Stomach smooth muscle (tissue), 2 donors: ENCODE data around the gene B3GNT8.
"Not testable (repeated sequence)": the region's sequence is repeated elsewhere in the genome, so short reads cannot be mapped to it uniquely, and the experiment has no call there.

Source experiments
- H3K27ac ChIP-seq: one replicate; pipeline ENCODE4 v1.7.0; 2013; ENCODE audit warnings: mild to moderate bottlenecking, low read length, inconsistent platforms
- H3K27me3 ChIP-seq, 2 donors: one replicate each; pipeline ENCODE4 v1.7.0; 2013; ENCODE audit warnings: low read length in 2 of 2; ENCODE audit not compliant: insufficient read depth in 2 of 2, control insufficient read depth in 1 of 2
- H3K36me3 ChIP-seq, 2 donors: one replicate each; pipeline ENCODE4 v1.7.0; 2013; ENCODE audit warnings: low read length in 2 of 2; ENCODE audit not compliant: control insufficient read depth in 2 of 2, insufficient read depth in 2 of 2
- H3K4me1 ChIP-seq: one replicate; pipeline ENCODE4 v1.7.0; 2013; ENCODE audit warnings: low read length; ENCODE audit not compliant: control insufficient read depth, insufficient read depth
- H3K4me3 ChIP-seq, 2 donors: one replicate each; pipeline ENCODE4 v1.7.0; 2013; ENCODE audit warnings: low read length in 2 of 2
- H3K9ac ChIP-seq, 2 donors: one replicate each; pipeline ENCODE4 v1.7.0; 2013; ENCODE audit warnings: low read length in 2 of 2, mild to moderate bottlenecking in 1 of 2
- H3K9me3 ChIP-seq, 2 donors: one replicate each; pipeline ENCODE4 v1.7.0; 2013; ENCODE audit warnings: low read length in 2 of 2; ENCODE audit not compliant: control insufficient read depth in 2 of 2
- donor health status: healthy.
- donor health status: Pancreatic carcinoma.

The B3GNT8 gene, protein sequence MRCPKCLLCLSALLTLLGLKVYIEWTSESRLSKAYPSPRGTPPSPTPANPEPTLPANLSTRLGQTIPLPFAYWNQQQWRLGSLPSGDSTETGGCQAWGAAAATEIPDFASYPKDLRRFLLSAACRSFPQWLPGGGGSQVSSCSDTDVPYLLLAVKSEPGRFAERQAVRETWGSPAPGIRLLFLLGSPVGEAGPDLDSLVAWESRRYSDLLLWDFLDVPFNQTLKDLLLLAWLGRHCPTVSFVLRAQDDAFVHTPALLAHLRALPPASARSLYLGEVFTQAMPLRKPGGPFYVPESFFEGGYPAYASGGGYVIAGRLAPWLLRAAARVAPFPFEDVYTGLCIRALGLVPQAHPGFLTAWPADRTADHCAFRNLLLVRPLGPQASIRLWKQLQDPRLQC

DNA sequence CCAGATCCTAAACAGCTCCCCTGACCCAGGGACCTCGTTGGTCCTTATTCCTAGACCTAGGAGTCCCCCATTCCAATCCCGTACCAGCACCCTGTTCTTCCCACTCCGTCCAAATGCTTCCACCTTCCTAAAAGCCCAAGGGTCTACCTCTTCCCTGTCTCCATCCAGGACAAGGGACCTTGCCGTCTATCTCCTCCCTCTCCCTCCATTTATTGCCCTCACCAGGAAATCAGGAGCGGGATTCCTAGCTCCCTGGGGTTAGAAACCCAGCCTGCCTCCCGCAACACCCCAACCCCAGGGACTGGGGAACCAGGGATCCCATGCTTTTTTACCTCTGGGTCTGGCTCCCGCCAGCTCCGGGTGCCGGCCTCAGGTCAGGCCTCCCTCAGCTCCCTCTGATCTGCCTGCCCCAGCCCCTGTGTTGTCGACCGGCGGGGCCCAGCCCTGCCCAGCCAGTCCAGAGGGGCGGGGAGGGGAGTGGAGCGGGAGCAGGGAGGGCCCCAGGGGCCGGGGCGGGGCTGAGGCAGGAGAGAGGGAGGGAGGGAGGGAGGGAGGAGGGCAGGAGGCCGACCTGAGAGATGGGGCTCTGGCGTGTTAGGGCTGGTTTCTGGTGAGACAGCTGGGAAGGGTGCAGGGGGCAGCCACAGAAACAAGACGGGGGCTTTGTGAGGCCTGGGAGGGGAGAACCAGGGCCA lies at the start of gene B3GNT8:
TSS of gene B3GNT8 (minus strand) at position 423 of the 695 bp plus-strand sequence. CDS start 596 bp downstream, outside the sequence.
- no peaks in the 10 kb centered on the region for H3K27me3 ChIP-seq
- peak within 1 kb of the TSS; percentile 88 for H3K9ac ChIP-seq
- no peaks in the 10 kb centered on the region for H3K9me3 ChIP-seq
- peaks cover 27% of the 10 kb centered on the region for H3K4me1 ChIP-seq
- peaks cover 22 to 25% of the 10 kb centered on the region in 2 donors for H3K36me3 ChIP-seq
- peak within 1 kb of the TSS; percentile 66 for H3K27ac ChIP-seq
- peak within 1 kb of the TSS; percentile 81 to 83 for H3K4me3 ChIP-seq

DNA sequence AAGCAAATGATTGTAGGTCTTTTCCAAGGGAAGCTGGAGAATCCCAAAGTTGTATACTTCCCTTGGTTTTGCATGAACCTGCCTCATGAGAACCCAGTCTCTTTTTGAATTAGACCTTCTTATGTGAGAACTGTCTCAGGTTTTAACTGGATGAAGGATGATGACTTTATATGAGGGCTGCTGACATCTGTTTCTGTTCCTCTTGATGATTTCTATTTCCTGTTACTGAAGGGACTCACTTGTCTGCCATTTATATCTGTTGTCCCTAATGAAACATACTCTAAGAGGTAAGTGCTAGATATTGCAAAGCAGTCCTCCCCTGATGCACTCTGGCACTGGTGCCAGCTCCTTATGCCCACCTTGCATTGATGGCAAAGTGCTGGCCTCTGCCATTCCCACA lies 49.4 kb upstream of the B3GNT8 start:
- H3K9me3 ChIP-seq, result no peaks in the 10 kb centered on the region
- H3K27me3 ChIP-seq, result peaks cover 2 to 8% of the 10 kb centered on the region in 2 donors
- H3K4me1 ChIP-seq, result no peaks in the 10 kb centered on the region
- H3K27ac ChIP-seq, result no peak overlapping the region
- H3K36me3 ChIP-seq, result no peaks in the 10 kb centered on the region
- H3K9ac ChIP-seq, result no peak overlapping the region
- H3K4me3 ChIP-seq, result no peak overlapping the region

DNA sequence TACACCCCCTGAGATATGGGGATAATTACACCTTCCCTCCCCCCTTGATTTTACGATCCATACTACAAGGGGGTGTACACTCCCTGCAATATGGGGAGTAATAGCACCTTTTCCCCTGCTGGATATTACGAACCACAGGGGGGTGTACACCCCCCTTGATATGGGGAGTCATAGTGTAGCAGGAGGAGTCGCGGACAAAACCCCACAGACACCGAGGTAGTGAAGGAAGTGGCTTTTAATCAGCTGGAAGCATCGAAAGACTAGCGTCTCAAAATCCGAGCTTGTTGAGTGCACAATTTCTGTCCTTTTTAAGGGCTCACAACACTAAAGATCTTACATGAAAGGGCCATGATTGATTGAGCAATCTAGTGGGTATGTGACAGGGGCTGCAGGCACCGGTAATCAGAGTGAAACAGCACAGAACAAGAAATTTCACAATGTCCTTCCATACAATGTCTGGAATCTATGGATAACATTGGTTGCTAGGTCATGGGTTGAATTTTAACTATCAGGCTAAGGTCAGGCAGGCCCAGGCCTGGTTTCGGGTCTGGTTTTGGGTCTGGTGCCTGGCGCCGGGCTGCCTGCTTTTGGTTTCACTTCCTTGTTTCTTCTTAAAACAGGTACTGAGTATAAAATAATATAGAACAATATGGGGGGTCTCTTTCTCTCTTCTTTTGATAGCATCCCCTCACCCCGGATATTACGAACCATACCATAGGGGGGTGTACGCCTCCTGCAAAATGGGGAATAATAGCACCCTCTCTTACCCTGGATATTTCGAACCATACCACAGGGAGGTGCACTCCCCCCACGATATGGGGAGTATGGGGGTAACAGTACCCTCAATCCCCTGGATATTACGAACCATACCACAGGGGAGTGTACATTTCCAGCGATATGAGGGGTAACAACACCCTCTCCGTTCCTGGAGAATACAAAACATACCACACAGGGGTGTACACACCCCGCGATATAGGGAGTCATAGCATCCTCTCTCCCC lies 36.4 kb upstream of the B3GNT8 start:
- H3K27me3 ChIP-seq, result peaks cover 5 to 23% of the 10 kb centered on the region in 2 donors

DNA sequence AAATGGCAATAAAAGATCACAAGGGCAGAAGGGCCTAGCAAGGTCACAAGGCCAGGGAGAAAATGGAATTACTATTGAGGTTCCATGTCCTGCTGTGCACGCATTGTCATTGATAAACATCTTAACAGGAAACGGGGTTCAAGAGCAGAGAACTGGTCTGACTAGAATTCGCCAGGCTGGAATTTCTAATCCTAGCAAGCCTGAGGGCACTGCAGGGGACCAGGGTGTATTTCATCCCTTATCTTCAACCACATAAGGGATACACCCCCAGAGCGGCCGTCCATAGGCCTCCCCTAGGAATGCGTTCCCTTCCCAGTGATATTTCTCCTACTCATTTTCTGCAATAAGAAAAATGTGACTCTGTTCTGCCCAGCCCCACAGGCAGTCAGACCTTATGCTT lies 35.3 kb upstream of the B3GNT8 start:
- Histone ChIP-seq H3K9me3 (no peaks in the 10 kb centered on the region), H3K27ac (no peak overlapping the region), H3K36me3 (no peaks in the 10 kb centered on the region), H3K9ac (no peak overlapping the region), H3K4me1 (no peaks in the 10 kb centered on the region), H3K27me3 (peaks cover 5 to 23% of the 10 kb centered on the region in 2 donors), H3K4me3 (no peak overlapping the region)

More for the DNA sequence above, 36.4 kb upstream of the B3GNT8 start:
- not testable (repeated sequence) for H3K27ac ChIP-seq, H3K9me3 ChIP-seq, H3K9ac ChIP-seq, H3K4me3 ChIP-seq, H3K4me1 ChIP-seq, H3K36me3 ChIP-seq

DNA sequence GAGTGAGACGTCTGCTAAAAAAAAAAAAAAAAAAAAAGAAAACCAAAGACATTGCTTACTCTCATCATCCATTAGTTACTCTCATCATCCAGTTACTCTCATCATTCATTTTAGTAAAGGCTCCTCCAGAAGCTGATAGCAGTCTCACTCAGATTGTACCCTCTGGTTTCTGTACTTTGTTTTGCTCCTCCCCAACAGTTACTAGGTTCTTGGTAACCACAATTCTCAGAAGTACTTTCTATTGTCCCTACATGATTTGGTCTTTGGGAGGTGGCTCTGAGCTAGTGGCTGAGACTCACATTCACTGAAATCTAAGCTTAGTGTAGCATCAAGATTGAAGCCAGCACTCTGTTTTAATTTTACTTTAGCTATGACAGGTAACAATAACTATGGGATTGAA lies 30.1 kb upstream of the B3GNT8 start:
- H3K36me3 ChIP-seq, result no peaks in the 10 kb centered on the region
- H3K27me3 ChIP-seq, result peaks cover 2 to 15% of the 10 kb centered on the region in 2 donors
- H3K4me1 ChIP-seq, result no peaks in the 10 kb centered on the region
- H3K4me3 ChIP-seq, result no peak overlapping the region
- no peak overlapping the region for H3K9ac ChIP-seq
- peaks cover 0 to 3% of the 10 kb centered on the region in 2 donors for H3K9me3 ChIP-seq
- H3K27ac ChIP-seq, result no peak overlapping the region

DNA sequence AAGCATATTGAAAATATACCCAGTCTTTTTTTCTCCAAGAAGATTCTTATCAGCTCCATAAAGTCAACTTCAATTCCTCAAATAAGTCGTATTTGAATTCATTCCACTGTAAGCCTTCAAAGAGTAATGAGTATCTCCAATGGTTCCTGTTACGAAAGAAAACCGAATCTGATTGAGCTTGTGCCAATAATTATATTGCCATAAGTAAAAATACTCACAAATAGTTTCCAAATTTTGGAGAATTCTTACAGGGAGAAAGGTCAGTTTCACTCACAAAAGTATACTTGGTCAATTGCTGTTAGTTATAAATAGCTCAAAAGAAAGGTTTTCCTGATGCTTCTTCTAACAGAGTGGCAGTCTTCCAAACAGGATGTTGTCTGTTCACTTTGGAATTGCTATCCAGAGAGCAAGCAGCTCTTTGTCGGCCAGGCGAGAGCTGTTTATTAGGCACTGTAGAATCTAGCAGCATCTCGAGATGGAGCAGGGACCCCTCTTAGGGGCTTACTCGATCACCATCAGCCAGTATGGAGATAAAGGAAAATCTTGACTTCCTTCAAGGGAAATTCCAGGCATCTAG lies 29.3 kb upstream of the B3GNT8 start:
- Histone ChIP-seq H3K27ac (no peak overlapping the region), H3K27me3 (peaks cover 2 to 12% of the 10 kb centered on the region in 2 donors), H3K9ac (no peak overlapping the region), H3K36me3 (no peaks in the 10 kb centered on the region), H3K4me1 (no peaks in the 10 kb centered on the region), H3K4me3 (no peak overlapping the region), H3K9me3 (peaks cover 0 to 3% of the 10 kb centered on the region in 2 donors)

DNA sequence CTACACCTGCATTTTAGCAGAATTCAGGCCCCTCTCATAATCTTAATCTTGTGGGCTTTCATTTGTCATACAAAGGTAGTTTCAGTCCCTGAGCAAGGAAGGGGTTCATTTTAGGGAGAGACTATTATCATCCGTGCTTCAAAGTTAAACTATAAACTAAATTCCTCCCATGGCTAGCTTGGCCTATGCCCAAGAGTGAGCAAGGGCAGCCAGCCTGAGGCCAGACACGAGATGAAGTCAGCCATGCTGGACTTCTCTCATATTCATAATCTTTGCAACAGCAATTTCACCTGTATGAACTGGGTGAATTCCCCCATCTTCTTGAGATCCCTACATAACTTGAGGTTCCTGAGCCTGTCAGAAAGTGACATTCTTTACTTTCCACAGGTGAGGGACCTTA lies 28.8 kb upstream of the B3GNT8 start:
- no peak overlapping the region for H3K4me3 ChIP-seq
- H3K27me3 ChIP-seq, result peaks cover 2 to 12% of the 10 kb centered on the region in 2 donors
- peaks cover 0 to 3% of the 10 kb centered on the region in 2 donors for H3K9me3 ChIP-seq
- H3K4me1 ChIP-seq, result no peaks in the 10 kb centered on the region
- H3K9ac ChIP-seq, result no peak overlapping the region
- no peaks in the 10 kb centered on the region for H3K36me3 ChIP-seq
- no peak overlapping the region for H3K27ac ChIP-seq

DNA sequence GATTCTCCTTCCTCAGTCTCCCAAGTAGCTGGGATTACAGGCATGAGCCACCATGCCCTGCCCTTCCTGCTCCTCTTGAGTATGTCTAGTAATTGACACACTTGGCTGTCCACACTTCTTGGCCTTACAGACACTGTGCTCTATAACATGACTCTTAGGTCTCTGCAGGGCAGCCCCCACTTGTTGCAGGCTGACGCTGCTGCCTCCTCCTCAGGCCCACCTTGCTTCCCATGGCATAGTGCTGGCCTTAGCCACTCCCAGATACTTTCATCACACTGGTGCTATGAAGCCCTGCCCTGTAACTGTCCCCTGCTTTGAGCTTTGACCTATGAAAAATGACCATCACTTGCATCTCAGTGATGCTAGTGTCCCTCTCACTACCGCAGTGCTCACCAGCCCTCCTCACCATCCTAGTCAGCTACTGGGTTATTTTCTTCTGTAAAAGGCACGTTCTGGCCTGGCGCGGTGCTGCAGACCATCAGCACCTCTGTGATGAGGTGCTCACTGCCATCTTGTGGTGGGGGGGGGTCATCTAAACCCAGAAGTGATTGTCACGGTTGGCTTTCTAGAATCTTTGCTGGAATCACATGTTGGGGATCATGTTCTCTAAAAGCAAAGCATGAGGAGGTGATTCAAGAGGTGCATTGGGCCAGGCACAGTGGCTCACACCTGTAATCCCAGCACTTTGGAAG lies 25.6 kb upstream of the B3GNT8 start:
- Histone ChIP-seq H3K4me3 (no peak overlapping the region), H3K27me3 (peaks cover 2 to 3% of the 10 kb centered on the region in 2 donors), H3K4me1 (peaks cover 3% of the 10 kb centered on the region), H3K9me3 (peaks cover 0 to 3% of the 10 kb centered on the region in 2 donors), H3K27ac (no peak overlapping the region), H3K9ac (no peak overlapping the region), H3K36me3 (no peaks in the 10 kb centered on the region)

DNA sequence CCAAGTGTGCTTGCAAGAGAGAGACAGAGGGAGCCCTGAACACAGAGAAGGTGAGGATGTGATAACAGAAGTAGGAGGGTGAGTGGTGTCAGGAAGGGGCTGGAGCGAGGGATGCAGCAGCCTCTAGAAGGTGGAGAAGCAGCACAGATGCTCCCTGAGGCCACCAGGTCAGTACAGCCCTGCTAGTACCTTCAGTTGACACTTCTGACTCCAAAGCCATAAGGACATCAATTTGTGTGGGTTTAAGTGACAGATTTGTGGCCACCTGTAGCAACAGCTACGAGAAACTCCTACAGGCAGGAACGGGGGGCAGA lies 22.6 kb upstream of the B3GNT8 start:
- Histone ChIP-seq H3K9me3 (no peaks in the 10 kb centered on the region), H3K27me3 (peaks cover 5 to 8% of the 10 kb centered on the region in 2 donors), H3K36me3 (no peaks in the 10 kb centered on the region), H3K27ac (no peak overlapping the region), H3K4me3 (no peak overlapping the region), H3K9ac (no peak overlapping the region), H3K4me1 (peaks cover 3% of the 10 kb centered on the region)
